MM.1S (cell line): Measurements from ENCODE around the gene RBFA.

ENCODE experiments used
- DNase-seq: peaks from one replicate; pipeline ENCODE4 v3.0.0-alpha.2; 2015
- H2AFZ ChIP-seq: fragments of 300-600 bp; sonication (generic); 2 replicates; pipeline ENCODE4 v1.6.0; 2016; ENCODE audit warnings: antibody characterized with exemption, low read length
- H3F3A ChIP-seq: fragments of 300-600 bp; sonication (generic); 2 replicates; pipeline ENCODE4 v1.6.1; 2016; ENCODE audit warnings: mild to moderate bottlenecking, antibody characterized with exemption, low read length, moderate library complexity, mixed read lengths; ENCODE audit not compliant: insufficient read depth
- H3K27ac ChIP-seq: fragments of 300-600 bp; sonication (generic); 2 replicates; pipeline ENCODE4 v1.5.1; 2016; ENCODE audit warnings: mild to moderate bottlenecking, low read length
- H3K27me3 ChIP-seq: fragments of 300-600 bp; sonication (generic); replicated peaks from 2 replicates; pipeline ENCODE4 v1.6.0; 2016; ENCODE audit warnings: low read length; ENCODE audit not compliant: insufficient read depth
- H3K36me3 ChIP-seq: fragments of 300-600 bp; sonication (generic); replicated peaks from 2 replicates; pipeline ENCODE4 v1.6.1; 2016; ENCODE audit warnings: mild to moderate bottlenecking, low read length, mixed read lengths; ENCODE audit not compliant: insufficient read depth
- H3K4me1 ChIP-seq: fragments of 300-600 bp; sonication (generic); 2 replicates; pipeline ENCODE4 v1.6.1; 2016; ENCODE audit warnings: low read length, mixed read lengths
- H3K4me2 ChIP-seq: fragments of 300-600 bp; sonication (generic); 2 replicates; pipeline ENCODE4 v1.6.0; 2016; ENCODE audit warnings: low read depth, low read length
- H3K4me3 ChIP-seq: fragments of 300-600 bp; sonication (generic); 2 replicates; pipeline ENCODE4 v1.5.1; 2016; ENCODE audit warnings: low read length, mixed read lengths
- H3K79me2 ChIP-seq: fragments of 300-600 bp; sonication (generic); 2 replicates; pipeline ENCODE4 v1.6.1; 2016; ENCODE audit warnings: mixed run types, low read length, mixed read lengths
- H3K9ac ChIP-seq: fragments of 300-600 bp; sonication (generic); 2 replicates; pipeline ENCODE4 v1.6.1; 2016; ENCODE audit warnings: low read length, mixed read lengths
- H3K9me2 ChIP-seq: fragments of 300-600 bp; sonication (generic); replicated peaks from 2 replicates; pipeline ENCODE4 v1.6.1; 2016; ENCODE audit warnings: mild to moderate bottlenecking, low read length, mixed read lengths; ENCODE audit not compliant: insufficient read depth
- H3K9me3 ChIP-seq: fragments of 300-600 bp; sonication (generic); replicated peaks from 2 replicates; pipeline ENCODE4 v1.6.1; 2016; ENCODE audit warnings: mild to moderate bottlenecking, low read length, mixed read lengths; ENCODE audit not compliant: insufficient read depth
- H4K20me1 ChIP-seq: fragments of 300-600 bp; sonication (generic); 2 replicates; pipeline ENCODE4 v1.6.1; 2016; ENCODE audit warnings: mild to moderate bottlenecking, low read length, moderate library complexity, mixed read lengths; ENCODE audit not compliant: insufficient read depth
- CTCF ChIP-seq: fragments of 300-600 bp; sonication (generic); IDR thresholded peaks from 2 replicates; pipeline ENCODE4 v1.5.1; 2016; ENCODE audit warnings: antibody characterized with exemption, low read length, mixed read lengths
- EZH2 ChIP-seq: fragments of 300-600 bp; sonication (generic); optimal IDR thresholded peaks from 2 replicates; pipeline ENCODE3; 2017; ENCODE audit warnings: low read depth, mild to moderate bottlenecking, antibody characterized with exemption, low read length, mixed read lengths
- EZH2phosphoT487 ChIP-seq: fragments of 300-600 bp; sonication (generic); IDR thresholded peaks from 2 replicates; pipeline ENCODE4 v1.6.1; 2018; ENCODE audit warnings: antibody characterized with exemption, low read length

RBFA gene

DNA sequence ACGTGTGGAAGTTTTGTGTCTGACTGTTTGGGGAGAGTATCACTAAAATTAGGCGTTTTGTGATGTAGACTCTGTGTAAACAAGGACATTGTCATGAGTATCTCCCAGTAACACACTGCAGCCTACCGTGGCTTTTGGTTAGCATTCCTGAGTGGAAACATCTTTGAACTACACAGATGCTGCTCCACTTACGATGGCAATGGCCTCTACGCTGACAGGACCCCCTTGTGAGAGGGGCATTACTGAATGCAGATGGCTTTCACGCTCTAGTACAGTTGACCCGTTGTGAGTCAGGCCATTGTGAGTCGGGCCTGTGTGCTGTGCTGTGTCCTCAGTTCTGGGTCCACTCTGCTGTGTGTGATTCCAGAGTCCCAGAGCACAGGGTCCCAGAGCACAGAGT is 40.5 kb downstream of the RBFA start:
- DNase-seq, result no peak
- Histone ChIP-seq H2AFZ (no peak overlapping the region), H3K9me3 (no peaks in the 10 kb centered on the region), H3K27ac (no peak overlapping the region), H3K79me2 (no peaks in the 10 kb centered on the region), H3K36me3 (no peaks in the 10 kb centered on the region), H3K27me3 (no peaks in the 10 kb centered on the region), H3K9me2 (no peaks in the 10 kb centered on the region), H3K4me2 (no peak overlapping the region), H4K20me1 (no peaks in the 10 kb centered on the region), H3K9ac (no peak overlapping the region), H3F3A (no peaks in the 10 kb centered on the region), H3K4me1 (no peaks in the 10 kb centered on the region), H3K4me3 (no peak overlapping the region)
- TF ChIP-seq CTCF (no peak), EZH2phosphoT487 (no peak), EZH2 (no peak)

GRCh38 chr18:80075940-80076339 is 41.7 kb downstream of the RBFA start:
- H3K9me2 ChIP-seq, result no peaks in the 10 kb centered on the region
- H3K4me3 ChIP-seq, result no peak overlapping the region
- TF ChIP-seq EZH2 (no peak), EZH2phosphoT487 (no peak)
- H3K4me1 ChIP-seq, result no peaks in the 10 kb centered on the region
- no peak overlapping the region for H3K4me2 ChIP-seq
- DNase-seq, result no peak
- H3F3A ChIP-seq, result no peaks in the 10 kb centered on the region
- no peaks in the 10 kb centered on the region for H3K9me3 ChIP-seq
- H4K20me1 ChIP-seq, result no peaks in the 10 kb centered on the region
- H2AFZ ChIP-seq, result no peak overlapping the region
- H3K9ac ChIP-seq, result no peak overlapping the region
- H3K27me3 ChIP-seq, result no peaks in the 10 kb centered on the region
- no peak overlapping the region for H3K27ac ChIP-seq
- no peaks in the 10 kb centered on the region for H3K36me3 ChIP-seq
- H3K79me2 ChIP-seq, result no peaks in the 10 kb centered on the region

DNA sequence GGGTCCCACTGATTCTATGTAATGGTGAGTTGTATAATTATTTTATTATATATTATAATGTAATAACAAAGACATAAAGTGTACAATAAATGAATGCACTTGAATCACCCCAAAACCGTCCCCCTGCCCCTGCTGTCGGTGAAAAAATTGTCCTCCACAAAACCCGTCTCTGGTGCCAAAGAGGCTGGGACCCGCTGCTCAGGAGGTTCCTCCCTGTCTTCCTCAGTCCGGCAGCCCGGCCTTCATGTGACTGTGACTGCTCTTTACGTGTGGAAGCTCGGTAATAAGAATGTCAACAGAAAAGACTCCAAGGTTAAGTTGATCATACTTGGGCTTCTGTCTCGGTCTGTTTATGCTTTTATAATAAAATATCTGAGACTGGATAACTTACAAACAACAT is 42.1 kb downstream of the RBFA start:
- H3K79me2 ChIP-seq, result no peaks in the 10 kb centered on the region
- TF ChIP-seq CTCF (no peak), EZH2 (no peak), EZH2phosphoT487 (no peak)
- H3K9me3 ChIP-seq, result no peaks in the 10 kb centered on the region
- no peak overlapping the region for H3K4me3 ChIP-seq
- no peak overlapping the region for H2AFZ ChIP-seq
- H3K9me2 ChIP-seq, result no peaks in the 10 kb centered on the region
- H3K27ac ChIP-seq, result no peak overlapping the region
- no peak overlapping the region for H3K9ac ChIP-seq
- no peaks in the 10 kb centered on the region for H3K27me3 ChIP-seq
- H3K4me1 ChIP-seq, result no peaks in the 10 kb centered on the region
- no peak for DNase-seq
- no peaks in the 10 kb centered on the region for H3F3A ChIP-seq
- H3K4me2 ChIP-seq, result no peak overlapping the region
- no peaks in the 10 kb centered on the region for H3K36me3 ChIP-seq
- no peaks in the 10 kb centered on the region for H4K20me1 ChIP-seq

DNA sequence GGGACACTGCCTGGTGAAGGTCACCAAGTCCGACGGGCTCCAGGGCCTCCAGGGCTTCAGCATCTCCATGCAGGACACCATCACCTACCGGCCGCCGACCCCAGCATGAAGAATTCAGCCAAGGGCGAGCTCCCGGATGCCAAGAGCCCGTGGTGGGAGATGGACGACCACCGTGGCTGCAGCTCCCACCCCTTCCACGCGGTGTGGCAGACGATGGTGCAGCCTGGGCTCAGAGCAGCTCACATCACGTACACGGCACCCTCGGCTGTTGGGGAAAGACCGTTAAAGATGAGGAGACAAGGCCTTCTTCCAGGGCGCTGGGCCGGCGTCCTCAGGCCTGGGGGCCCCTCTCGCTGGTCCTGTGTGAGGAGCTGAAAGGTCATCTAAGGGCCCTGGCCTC is 43.6 kb downstream of the RBFA start:
- Histone ChIP-seq H3K79me2 (no peaks in the 10 kb centered on the region), H3K36me3 (no peaks in the 10 kb centered on the region), H3K4me3 (no peak overlapping the region), H3K9ac (no peak overlapping the region), H3K4me2 (no peak overlapping the region), H4K20me1 (no peaks in the 10 kb centered on the region), H2AFZ (no peak overlapping the region), H3K9me3 (no peaks in the 10 kb centered on the region), H3K27me3 (no peaks in the 10 kb centered on the region; the same call in 1 of the 2 replicates), H3K27ac (no peak overlapping the region), H3K4me1 (no peaks in the 10 kb centered on the region), H3F3A (no peaks in the 10 kb centered on the region), H3K9me2 (no peaks in the 10 kb centered on the region)
- TF ChIP-seq CTCF, result no peak
- TF ChIP-seq EZH2phosphoT487, result no peak
- no peak for TF ChIP-seq EZH2
- DNase-seq, result no peak
